Gastroesophageal sphincter (tissue), 3 donors: ENCODE data around the gene PRR22.

Experiments used
- POLR2A ChIP-seq, 2 donors: fragments of 450-650 bp; IDR thresholded peaks; one replicate each; pipeline ENCODE4 v1.6.1; 2017; ENCODE audit warnings: antibody characterized with exemption in 2 of 2, mild to moderate bottlenecking in 2 of 2, moderate library complexity in 1 of 2
- POLR2AphosphoS5 ChIP-seq: sonication (generic); formaldehyde crosslinking; IDR thresholded peaks from one replicate; pipeline ENCODE4 v1.6.1; 2017; ENCODE audit warnings: antibody characterized with exemption
- TF ChIP-seq, protein P1 (sequence below), 4 experiments: fragments of 200-600 bp in 2 of 4; fragments of 450-650 bp in 2 of 4; sonication (generic) in 1 of 4; IDR thresholded peaks; one replicate each; pipeline ENCODE4 v1.5.1; 2017 to 2019; ENCODE audit warnings: antibody characterized with exemption in 4 of 4, mild to moderate bottlenecking in 2 of 4, moderate library complexity in 2 of 4

- TF ChIP-seq, protein P1, sequence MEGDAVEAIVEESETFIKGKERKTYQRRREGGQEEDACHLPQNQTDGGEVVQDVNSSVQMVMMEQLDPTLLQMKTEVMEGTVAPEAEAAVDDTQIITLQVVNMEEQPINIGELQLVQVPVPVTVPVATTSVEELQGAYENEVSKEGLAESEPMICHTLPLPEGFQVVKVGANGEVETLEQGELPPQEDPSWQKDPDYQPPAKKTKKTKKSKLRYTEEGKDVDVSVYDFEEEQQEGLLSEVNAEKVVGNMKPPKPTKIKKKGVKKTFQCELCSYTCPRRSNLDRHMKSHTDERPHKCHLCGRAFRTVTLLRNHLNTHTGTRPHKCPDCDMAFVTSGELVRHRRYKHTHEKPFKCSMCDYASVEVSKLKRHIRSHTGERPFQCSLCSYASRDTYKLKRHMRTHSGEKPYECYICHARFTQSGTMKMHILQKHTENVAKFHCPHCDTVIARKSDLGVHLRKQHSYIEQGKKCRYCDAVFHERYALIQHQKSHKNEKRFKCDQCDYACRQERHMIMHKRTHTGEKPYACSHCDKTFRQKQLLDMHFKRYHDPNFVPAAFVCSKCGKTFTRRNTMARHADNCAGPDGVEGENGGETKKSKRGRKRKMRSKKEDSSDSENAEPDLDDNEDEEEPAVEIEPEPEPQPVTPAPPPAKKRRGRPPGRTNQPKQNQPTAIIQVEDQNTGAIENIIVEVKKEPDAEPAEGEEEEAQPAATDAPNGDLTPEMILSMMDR (IDR thresholded peaks at IDR 0.05) = no peak
- no peak for TF ChIP-seq POLR2A (IDR thresholded peaks at IDR 0.05)
- no peak for TF ChIP-seq POLR2AphosphoS5
These were observed 32.8 kb downstream of the PRR22 start for GRCh38 chr19:5751709-5752108.
